Activated effector memory CD4-positive, alpha-beta T cell treated with anti-CD3 and anti-CD28 coated beads, Interleukin-2, amount 50 U/mL, for 16 hours (primary cell): ENCODE data around the gene ACTG1.

Source experiments
- DNase-seq: peaks from one replicate; pipeline ENCODE4 v3.0.0-alpha.2; 2020

ACTG1 gene

DNA sequence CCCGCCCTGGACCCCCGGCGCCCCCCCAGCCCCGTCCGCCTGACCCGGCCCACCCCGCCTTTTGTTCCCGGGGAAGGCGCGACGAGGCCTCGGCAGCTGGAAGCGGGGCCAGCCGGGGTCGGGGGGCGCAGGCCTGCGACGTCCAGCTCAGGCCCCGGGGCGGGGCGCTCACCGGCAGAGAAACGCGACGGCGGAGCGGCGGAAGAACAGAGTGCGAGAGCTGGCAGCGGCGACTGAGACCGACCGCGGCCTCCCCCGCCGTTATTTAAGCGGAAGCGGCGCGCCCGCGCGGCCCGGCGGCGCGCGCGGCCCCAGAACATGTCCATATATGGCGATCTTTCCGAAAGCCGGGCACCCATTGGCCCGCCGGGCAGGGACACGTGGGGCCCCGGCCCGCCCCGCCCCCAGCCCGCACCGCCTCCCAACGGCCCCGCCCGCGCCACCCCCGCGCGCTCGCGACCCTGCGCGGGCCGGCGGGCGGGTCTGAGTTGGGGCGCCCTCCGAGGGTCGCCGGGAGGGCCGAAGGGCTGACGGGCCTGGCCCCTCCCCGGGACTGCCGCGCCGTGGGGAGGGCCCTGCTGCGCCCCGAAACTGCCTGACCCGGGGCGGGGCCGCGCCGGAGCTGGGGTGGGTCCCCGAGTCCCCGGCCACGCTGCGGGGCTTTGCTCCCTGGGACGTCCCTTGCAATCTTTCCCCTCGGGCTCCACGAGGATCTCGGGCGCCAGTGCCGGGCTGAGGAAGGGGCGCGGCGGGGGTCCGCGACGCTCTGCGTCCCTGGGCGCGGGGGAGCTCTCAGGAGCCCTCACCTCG lies at the start of gene ACTG1:
ACTG1 (minus strand) TSS at position 238 of the 810 bp plus-strand sequence. CDS start 445 bp downstream, outside the sequence.
- DNase-seq: peak; percentile 97

DNA sequence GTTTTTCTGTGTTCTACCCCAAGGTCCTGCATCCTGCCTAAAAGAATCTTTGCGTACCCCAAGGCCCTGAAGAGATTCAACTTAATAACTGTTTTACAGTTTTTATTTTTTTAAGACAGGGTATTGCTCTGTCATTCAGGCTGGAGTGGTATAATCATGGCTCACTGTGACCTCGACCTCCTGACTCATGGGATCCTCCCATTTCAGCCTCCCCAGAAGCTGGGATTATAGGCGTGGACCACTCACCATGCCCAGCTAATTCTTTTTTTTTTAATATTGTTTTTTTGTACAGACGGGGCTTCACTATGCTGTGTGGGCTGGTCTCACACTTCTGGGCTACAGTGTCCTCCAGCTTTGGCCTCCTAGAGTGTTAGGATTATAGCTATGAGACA lies 48.9 kb upstream of the ACTG1 start:
- no peak for DNase-seq

DNA sequence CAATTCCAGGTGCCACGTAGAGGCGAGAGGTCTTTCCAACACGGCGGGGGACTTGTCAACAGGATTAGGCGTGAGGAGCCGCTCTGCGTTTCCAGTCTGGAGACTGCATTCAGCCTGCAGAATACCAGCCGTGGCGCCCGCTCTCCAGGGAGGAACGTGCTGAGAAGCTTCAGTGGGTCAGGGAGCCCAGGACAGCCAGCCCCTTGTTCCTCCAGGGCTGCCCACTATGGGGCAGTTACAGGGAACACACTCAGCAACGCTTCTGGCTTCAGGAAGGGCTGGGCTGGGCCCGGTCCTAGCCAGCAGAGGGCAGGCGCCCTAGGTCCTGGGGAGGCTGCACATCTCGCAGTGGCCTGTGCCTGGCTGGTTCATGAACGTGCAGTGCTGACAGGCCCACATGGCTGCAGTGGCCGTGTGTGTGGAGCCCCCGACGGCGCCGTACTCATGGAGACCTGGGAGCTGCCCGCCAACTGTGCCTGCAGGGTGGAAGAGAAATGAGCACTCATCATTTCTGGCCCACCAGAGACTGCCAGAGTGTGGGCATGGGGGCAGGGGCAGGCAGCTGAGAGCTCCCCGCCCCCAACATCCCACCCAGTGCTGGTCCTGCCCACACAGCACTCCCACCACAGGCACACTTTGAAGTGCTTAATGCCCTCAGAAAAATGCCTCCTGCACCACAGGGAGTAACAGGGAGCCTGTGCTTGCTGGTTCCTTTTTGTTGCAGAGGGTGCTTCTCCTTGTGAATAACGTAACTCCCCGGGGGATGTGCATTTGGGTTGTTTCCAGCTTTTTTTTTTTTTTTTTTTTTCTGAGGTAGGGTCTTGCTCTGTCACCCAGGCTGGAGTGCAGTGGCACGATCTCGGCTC lies 46.6 kb upstream of the ACTG1 start:
- DNase-seq: no peak

DNA sequence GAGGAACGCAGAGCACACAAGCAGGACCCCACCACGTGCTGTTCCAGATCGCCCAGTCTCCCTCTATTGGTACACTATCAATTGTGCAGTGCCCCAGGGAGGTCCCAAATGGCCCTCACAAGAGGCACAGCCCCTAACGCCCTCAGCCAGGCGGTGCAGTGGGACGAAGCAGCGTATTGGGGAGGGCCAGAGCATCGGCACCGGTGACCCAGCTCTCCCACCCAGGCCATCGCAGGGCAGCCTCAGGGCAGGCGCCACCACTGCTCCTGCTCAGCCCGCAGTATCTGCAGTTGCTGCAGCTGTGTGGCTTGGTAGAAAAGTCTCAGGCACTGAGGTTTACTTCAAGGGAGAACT lies 45.5 kb upstream of the ACTG1 start:
- DNase-seq: no peak

DNA sequence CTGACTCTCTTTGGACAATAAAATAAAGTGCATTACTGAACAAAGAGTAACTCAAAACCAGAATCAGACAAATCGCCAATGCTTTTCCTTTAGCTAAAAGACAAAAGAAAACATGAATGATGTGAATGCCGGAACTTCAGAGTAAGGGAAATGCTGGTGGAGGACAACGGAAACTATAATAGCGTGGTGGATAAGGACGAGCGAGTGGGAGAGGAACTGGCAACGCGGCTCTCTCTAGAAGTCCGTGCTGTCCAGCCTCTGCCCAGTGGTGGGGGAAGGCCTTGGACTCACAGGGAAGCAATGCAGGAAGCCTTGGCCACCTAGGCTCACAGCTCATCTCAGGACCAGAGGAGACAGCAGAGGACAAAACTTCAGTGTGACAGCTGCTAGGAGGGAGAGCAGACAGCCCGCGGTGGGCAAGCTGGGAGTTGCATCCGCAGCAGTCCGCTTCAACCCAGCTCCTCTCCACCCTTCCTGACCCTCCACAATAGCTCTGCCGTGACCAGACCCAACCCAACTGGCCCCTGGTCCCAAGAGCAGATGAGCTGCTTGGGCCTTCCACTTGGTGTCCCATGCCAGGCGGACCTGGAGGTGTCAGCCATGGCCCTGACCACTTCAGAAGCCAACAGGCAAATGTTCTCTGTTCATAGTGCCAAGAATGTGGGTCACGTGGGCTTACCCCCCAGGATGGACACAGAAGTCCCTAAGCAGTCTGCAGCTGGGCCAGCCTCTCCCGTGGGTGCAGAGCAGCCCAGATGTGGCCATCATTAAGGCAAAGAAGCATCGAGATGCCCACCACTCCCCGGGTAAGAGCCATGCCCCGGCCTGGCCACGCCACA lies 44.9 kb upstream of the ACTG1 start:
- DNase-seq: no peak

DNA sequence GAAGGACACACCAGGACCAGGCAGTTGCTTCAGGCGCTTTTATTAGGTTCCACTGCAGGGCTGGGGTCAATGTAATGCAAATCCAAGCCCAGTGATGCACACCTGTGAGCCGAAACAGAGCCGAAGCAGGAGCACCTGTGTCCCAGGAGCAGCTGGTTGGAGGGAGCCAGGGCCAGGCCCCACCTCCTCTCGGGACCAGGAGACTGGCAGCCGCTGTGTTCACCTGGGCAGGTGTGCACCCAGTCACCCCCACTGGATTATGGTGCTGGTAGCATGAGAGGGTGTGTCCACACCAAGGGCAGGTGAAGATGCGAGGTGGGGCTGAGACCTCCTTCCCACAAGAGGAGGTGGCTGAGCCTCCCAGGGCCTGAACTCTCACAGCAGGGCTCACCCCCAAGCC lies 44.3 kb upstream of the ACTG1 start:
- no peak for DNase-seq

DNA sequence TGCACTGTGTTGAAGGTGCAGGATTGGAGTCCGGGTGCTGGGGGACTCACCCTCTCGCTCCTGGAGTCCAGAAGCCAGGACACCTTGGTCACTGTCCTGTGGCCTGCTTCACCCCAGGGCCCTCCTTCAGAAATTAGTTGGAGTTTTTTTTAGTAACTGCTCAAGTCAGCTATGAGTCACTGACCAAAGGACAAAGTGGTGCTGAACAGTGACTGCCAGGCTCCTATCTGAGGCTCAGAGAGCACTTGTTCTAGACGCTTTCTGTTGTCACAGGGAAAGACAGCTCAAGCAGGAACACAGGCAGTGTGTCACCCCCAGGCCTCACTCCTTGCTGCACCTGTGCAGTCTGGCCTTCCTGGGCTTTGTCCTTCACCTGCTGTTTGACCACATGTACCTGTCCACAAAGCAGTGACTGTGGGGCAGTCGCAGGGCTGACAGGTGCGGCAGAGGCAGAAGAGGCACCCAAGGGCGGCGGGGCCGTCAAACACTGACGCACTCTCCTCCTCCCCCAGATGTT lies 43.6 kb upstream of the ACTG1 start:
- DNase-seq: no peak

DNA sequence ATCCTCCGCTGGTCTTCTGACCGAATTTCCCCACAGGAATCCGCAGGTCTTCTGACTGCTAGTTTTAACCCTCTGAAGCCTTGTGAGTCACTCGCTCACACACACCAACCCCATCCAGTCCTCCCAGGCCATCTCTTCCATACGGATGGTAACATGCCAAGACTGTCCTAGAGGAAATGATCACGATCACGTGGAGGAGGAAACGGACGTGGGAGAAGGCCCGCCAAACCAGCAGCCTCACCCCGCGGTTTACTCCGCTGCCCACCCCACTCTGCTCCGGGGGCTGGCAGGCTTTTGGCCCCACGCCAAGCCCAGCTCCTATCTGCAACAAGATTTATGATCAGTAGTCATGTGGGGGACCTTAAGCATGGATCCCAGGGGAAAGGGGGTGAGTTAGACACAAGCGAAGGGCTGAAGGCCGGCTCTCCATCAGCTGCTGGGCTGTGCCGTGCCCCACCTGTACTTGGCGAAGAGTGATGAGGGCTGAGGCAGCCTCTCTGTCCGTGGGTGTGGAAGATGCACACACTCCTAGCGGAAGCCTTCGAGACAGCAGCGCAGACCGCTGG lies 41.1 kb upstream of the ACTG1 start:
- no peak for DNase-seq

DNA sequence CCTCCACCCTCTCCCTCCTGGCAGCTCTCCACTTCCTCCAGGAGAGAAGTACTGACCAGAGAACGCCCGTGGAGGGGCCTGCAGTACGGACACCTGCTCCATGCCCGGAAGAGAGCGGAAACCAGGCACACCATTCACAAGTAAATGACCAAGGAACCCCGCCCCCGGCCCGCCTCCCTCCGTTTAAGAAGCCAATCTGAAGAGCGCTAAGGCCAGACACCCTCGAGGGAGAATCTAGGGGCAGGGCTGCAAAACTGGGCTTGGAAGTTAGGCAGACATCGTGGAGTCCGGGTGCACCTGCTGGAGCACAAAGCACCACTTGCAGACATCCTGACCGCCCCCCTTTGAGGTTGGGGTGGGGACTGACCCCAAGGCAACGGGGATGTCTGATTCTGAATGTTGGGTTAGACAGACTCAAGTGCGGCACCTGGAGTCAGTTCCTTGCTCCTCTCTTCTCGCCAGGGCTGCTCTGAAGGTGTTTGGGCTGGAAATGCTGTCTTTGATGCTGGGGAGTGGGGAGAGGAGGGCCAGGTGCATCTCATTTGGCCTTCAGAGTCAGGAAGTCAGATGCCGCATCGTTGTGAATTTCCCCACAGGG lies 40.5 kb upstream of the ACTG1 start:
- DNase-seq: peak; percentile 91

DNA sequence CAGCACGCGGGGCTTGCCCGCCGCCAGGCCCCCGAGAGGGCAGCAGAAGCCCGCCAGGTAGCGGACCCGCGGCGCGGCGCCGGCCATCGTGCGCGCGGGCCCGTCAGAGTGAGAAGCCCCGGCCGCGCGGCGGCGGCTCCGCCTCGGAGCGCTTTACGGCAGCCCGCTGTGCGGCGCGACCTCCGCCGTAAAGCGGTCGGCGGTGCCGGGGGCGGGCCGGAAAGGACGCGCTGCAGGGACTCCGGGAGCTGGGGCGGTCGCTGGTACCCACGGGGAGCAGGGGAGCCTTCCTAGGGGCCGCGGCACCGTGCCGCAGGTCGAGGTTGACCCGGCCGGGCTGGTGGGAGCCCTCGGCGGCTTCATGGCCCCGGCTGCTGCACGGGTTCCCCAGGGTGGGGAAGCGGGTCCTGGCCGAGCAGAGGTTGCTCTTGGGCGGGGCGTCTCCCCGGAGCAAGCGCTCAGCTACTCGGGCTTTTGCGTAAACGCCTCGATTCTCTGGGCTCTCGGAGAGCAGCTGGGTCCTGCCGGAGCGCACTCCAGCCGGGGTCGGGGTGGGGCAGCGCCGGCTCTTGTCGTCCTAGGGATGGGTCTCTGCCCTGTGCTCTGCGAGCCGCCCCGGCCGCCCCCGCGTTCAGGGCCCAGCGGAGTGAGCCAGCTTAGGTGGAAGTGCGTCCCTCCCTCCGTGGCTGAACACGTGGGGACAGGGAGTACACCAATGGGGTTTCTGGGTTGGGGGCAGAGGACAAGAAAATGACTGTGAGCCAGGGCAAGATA lies 39.8 kb upstream of the ACTG1 start, which contains the start of gene FAAP100:
FAAP100 (minus strand) TSS at position 110 of the 774 bp plus-strand sequence; CDS start at position 87, 23 bp downstream.
- DNase-seq: peak; percentile 94

DNA sequence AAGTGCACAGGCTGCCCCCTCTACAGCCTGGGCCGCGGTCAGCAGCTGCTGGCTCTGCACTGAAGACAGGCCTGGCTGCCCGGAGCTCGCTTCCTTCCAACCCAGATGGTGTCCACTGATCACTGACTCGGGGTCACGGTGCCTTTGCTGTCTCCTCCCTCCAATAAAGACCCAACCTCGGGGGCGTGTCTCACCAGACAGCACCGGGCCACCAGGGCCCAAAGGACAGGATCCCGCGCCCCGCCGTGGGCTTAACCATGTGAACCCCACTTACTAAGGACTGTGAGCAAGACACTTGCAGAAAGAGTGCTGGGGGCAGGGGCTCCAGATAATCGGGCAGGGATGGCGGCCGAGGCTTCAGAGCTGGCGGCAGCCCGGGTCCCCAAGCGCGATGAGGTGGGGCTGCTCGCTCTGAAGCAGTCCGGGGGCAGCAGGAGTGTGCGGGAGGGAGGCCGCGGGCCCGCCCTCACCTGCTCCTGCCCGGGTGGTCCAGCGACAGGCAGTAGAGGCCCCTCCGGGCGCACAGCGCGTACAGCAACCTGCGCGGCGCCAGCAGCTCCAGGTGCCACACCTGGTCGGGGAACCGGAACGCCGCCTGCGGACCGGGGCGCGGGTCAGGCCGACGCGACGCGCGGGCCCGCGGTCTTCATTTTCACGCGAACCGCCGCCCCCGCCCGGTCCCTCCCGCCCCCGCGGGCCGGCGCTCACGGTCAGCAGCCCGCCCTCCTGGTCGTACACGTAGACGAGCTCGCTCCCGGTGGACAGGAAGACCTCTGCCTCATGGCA lies 39.1 kb upstream of the ACTG1 start:
- DNase-seq: no peak

DNA sequence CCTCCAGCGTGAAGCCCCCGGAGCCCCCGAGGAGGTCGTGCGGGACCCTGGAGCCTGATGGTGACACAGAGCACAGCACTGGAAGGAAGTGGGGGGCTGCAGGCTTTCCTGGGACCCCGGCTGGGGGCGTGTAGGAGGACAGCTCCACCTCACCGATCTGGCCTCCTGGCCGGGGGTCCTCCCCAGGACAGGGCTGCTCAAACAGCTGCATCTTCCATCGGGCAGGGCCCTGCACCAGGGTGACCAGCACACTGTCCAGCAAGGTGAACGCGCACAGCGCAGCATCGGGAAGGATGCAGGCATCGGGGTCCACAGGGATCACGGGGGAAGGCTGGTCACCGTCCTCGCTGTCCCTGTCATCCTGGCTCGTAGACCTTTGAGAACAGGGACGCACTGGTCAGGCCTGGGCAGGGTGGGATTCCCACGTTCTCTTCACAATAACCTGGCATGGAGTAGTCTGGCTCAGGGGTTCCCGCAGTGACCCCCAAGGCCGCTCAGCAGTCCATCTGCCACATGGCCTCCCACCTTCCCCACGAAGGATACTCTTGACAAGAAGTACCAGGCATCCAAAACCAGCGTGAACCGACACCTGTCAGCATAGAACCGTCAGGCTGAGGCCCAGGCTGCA lies 38.3 kb upstream of the ACTG1 start:
- no peak for DNase-seq

DNA sequence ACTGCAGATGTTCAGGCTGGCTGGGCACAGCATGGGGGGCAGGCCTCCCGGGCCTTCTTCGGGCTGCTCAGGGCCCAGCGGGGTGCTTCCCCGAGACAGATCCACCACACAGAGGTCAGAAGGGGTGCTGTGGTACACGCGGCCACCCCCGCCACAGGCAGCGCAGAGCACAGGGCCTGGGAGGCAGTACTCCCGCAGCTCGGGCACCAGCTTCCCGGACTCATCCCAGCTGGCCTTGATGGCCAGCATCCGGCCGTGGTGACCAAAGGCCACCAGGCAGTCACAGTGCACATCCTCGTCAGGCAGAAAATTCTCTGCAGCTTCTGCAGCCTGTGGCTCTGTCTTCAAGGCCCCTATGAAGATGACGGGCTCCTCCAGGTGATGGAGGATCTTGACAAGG lies 37.7 kb upstream of the ACTG1 start:
- DNase-seq: no peak

DNA sequence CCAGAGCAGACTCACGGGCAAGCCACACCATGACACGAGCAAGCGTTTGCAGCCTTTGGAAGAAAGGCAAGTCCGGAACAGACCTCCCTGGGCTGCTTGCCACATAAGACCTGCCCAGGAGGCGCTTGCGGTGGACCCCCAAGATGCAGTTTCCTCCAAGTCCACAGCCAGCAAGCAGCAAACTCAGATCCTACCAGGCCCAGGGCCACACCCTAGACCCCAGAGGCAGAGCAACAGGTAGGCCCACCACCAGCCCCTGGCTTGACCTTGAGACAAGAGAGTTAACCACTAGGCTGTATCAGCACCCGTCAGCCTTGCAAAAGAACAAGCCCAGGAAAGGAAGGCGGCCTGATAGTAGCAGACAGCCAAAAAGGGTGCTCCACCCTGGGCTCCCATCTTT lies 37.2 kb upstream of the ACTG1 start:
- no peak for DNase-seq

DNA sequence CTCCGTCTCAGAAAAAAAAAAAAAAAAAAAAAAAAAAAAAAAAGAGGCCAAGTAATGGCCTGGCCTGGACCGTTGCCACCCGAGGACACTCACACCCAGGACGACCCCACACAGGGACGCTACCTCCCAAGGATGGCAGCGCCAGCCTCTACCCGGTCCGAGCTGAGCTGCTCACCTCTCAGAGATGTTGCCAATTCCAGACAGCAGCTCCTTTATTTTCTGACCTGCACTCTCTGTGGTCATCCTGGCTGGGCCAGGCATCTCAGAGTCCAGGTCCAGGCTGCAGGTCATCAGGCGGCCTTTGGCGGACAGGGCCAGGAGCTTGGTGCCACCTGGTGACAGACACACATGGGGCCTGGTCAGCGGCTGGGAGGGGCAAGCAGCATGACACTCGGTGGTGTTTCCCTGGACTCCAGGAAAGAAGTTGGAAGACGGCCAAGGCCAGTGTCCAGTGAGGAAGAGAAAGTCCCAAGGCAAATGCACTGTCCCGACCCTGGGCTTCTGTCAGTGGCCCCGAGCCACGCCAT lies 36.5 kb upstream of the ACTG1 start:
- no peak for DNase-seq

DNA sequence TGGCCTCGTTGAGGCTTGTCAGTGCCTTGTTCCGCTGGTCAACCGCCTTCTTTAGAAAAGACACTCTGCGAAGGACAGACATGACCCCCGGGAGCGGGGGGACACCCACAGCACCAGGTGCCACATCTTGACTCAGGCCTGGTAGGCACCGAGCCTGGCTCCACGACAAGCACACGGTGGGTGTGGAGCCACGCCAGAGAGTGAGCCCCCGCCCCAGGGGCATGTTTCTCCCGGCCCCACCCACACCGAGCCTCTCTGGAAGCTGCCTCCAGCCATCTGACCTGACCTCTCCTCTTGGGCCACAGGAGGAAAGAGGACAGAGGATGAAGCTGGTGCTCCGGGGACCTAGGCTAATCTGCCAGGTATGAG lies 35.0 kb upstream of the ACTG1 start:
- no peak for DNase-seq

DNA sequence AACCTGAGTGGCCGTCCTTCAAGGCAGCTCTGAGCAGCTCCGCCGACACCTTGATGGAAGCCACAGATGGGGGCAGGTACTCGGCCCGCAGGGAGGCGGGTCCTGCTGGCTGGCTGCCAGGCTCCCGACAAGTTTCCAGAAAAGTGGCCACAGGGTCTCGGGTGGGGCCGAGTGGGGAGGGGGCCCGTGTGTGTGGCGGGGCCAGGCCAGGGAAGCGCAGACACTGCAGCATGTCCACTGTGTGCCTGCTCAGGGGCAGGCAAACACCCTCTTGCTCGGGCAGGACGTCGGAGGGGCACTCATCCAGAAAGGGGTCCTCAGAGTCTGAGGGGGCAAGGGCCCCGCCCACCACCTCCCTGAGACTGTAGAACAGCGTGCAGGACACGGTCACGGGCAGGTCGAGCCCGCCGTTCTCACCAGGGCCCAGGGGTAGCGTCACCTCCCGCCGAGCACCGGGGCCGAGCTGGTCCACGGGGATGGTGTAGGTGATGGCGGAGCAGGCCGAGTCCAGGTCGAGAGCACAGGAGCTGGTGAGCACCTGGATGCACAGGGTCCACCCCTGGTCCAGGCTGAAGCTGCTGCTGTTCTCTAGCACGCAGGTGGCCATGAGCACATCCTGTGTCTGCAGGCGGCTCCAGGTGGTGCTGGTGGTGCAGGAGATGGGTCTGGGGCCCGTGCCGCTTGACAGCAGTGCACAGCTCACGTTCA lies 34.5 kb upstream of the ACTG1 start:
- DNase-seq: no peak

DNA sequence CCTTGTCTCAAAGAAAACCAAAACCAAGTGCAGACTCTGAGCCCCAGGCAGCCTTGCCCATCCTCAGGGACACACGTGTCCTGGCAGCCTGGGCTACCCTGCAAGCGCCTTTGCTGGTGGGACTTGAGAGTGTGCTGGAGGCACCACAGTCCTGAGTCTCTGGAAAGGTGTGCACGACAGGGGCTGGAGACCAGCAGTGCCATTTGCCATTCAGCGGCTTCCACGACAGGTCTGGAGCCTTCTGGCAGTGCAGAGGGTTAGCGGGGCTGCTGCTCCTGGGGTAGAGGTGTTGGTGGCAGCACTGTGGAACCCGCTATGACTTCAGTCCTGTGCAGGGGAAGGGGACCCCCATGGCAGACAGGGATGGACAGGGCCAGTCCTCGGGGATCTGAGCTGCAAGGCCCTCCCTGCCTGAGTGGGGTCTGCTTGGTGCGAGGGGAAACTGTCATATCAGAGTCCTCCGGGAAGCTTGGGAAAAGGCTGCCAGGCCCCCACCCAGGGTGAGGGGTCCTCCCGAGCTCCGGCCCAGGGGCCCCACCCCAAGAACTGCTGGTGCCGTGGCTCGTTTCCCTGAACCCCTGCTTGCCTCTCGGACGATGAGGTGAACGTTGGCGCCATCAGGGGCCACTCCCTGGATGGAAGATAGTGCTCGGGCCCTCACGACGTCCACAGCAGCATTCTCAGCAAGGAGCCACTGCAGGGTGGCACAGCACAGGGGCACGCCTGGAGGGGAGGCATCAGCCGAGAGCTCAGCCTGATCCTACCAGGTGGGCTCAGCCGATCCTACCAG lies 32.8 kb upstream of the ACTG1 start:
- DNase-seq: no peak
